ENCODE measurements around the gene ARID1B. TPM values are rescaled to one million over a fixed set of nuclear protein-coding genes. Genes with fewer than 3 reads are reported as not detected.

ARID1B gene
- total and polyA plus RNA-seq, 2 donors (not counting 1 experiment from before 2014, with no cell fraction given), result 47.2 to 280 TPM

DNA sequence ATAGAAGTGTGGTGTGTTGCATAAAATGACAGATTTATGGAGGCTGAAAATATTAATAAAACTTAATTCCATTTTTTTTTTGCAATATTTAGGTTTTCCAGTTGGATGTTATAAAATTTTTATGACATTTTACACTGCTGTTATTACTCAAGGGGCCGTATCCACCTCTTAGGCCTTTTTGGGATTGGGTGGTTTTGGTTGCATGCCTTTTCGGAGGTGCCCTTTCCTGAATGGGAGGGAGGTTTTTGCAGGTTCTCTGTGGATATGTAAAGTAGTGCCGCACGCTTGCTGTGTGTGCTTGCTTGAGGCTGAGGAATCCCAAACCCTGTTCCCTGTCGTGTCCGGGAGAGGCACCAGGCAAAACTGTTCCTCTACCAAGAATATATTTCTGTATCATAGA lies 6.8 kb downstream of the ARID1B start:
- H3K4me1 ChIP-seq (ENCODE audit: control insufficient read depth in 2 of 2, insufficient read depth in 2 of 2, low read length in 2 of 2), result peaks cover 37 to 51% of the 10 kb centered on the region in 2 donors

GRCh38 chr6:156786652-156787051 lies 9.5 kb downstream of the ARID1B start:
- intact Hi-C loops (cut with micrococcal nuclease), result loop anchor here (10.0 kb wide), 1 partner anchor 128 kb away; no protein-coding TSS in a partner anchor
- Histone ChIP-seq H3K27ac (ENCODE audit: low read length in 2 of 2) (no peak overlapping the region), H3K4me2 (replicated peaks; ENCODE audit: low read depth, low read length, poor library complexity, severe bottlenecking) (no peak overlapping the region), H3K27me3 (replicated peaks in 1 of 4; ENCODE audit: control extremely low read depth in 1 of 4, control insufficient read depth in 3 of 4, insufficient read depth in 4 of 4, low read length in 3 of 4) (no peaks in the 10 kb centered on the region), H3K79me2 (ENCODE audit: control insufficient read depth, insufficient read depth, low read length) (peaks cover 100% of the 10 kb centered on the region), H3K9me3 (ENCODE audit: control extremely low read depth in 1 of 3, control insufficient read depth in 2 of 3, insufficient read depth in 1 of 3, low read length in 2 of 3) (no peaks in the 10 kb centered on the region), H3K4me3 (ENCODE audit: control extremely low read depth in 1 of 5, extremely low read depth in 1 of 5, insufficient read depth in 1 of 5, low read depth in 2 of 5, low read length in 4 of 5) (no peak overlapping the region), H3K4me1 (ENCODE audit: control insufficient read depth in 2 of 2, insufficient read depth in 2 of 2, low read length in 2 of 2) (peaks cover 54 to 66% of the 10 kb centered on the region in 2 donors), H4K20me1 (ENCODE audit: control insufficient read depth, insufficient read depth, low read length, poor library complexity, severe bottlenecking) (peaks cover 55% of the 10 kb centered on the region), H3K36me3 (replicated peaks in 1 of 2; ENCODE audit: control extremely low read depth in 1 of 2, control insufficient read depth in 1 of 2, extremely low read depth in 1 of 2, insufficient read depth in 2 of 2, low read length in 1 of 2) (peaks cover 0 to 22% of the 10 kb centered on the region in 2 experiments), H3K9ac (ENCODE audit: low read length) (no peak overlapping the region), H2AFZ (ENCODE audit: insufficient read depth, low read depth, low read length, poor library complexity, severe bottlenecking) (no peak overlapping the region)
- ATAC-seq (ENCODE audit: low read depth) (no peak), DNase-seq (no peak)
- no peak overlapping the region for H3K27ac Mint-ChIP-seq
- peaks cover 85% of the 10 kb centered on the region for H3K4me1 Mint-ChIP-seq
- TF ChIP-seq EZH2 (IDR thresholded peaks at IDR 0.05; ENCODE audit: borderline replicate concordance, insufficient read depth, low read depth, low read length, poor library complexity, severe bottlenecking) (no peak), CTCF (IDR thresholded peaks at IDR 0.05) (no peak)
- ChIA-PET POLR2A (no interaction called here), CTCF (interaction anchor here (1.3 to 1.5 kb wide), 2 partner anchors 102 to 222 kb away, joined by 3 to 4 read pairs; no protein-coding TSS in a partner anchor)
- 100% methylated on average over 2 of the region's 4 CpGs for WGBS (ENCODE audit: insufficient coverage)
- no peak overlapping the region for H3K4me3 Mint-ChIP-seq
- no peaks in the 10 kb centered on the region for H3K9me3 Mint-ChIP-seq (ENCODE audit: insufficient read depth)
- no peaks in the 10 kb centered on the region for H3K27me3 Mint-ChIP-seq

More for the DNA sequence above, 6.8 kb downstream of the ARID1B start:
- H3K4me2 ChIP-seq (replicated peaks; ENCODE audit: low read depth, low read length, poor library complexity, severe bottlenecking), result peak overlapping the region; percentile 86
- H3K4me1 Mint-ChIP-seq, result peaks cover 71% of the 10 kb centered on the region
- H3K27ac Mint-ChIP-seq, result peak overlapping the region; percentile 78
- peak overlapping the region; percentile 67 for H3K4me3 Mint-ChIP-seq
- no peaks in the 10 kb centered on the region for H3K27me3 ChIP-seq (replicated peaks in 1 of 4; ENCODE audit: control extremely low read depth in 1 of 4, control insufficient read depth in 3 of 4, insufficient read depth in 4 of 4, low read length in 3 of 4)
- peak overlapping the region; percentile 75 for H3K9ac ChIP-seq (ENCODE audit: low read length)
- H4K20me1 ChIP-seq (ENCODE audit: control insufficient read depth, insufficient read depth, low read length, poor library complexity, severe bottlenecking), result peaks cover 30% of the 10 kb centered on the region
- POLR2A ChIA-PET, result no interaction called here
- no peak for TF ChIP-seq CTCF (IDR thresholded peaks at IDR 0.05)
- TF ChIP-seq EZH2 (IDR thresholded peaks at IDR 0.05; ENCODE audit: borderline replicate concordance, insufficient read depth, low read depth, low read length, poor library complexity, severe bottlenecking), result no peak
- H3K27me3 Mint-ChIP-seq, result no peaks in the 10 kb centered on the region
- WGBS (ENCODE audit: insufficient coverage), result 100% methylated on average over 1 of the region's 6 CpGs
- H3K9me3 Mint-ChIP-seq (ENCODE audit: insufficient read depth), result no peaks in the 10 kb centered on the region
- H3K79me2 ChIP-seq (ENCODE audit: control insufficient read depth, insufficient read depth, low read length), result peaks cover 95% of the 10 kb centered on the region
- no peaks in the 10 kb centered on the region for H3K9me3 ChIP-seq (ENCODE audit: control extremely low read depth in 1 of 3, control insufficient read depth in 2 of 3, insufficient read depth in 1 of 3, low read length in 2 of 3)
- CTCF ChIA-PET, result no interaction called here
- peak overlapping the region in 1 of 2 donors; percentile 90 for H3K27ac ChIP-seq (ENCODE audit: low read length in 2 of 2)
- ATAC-seq (ENCODE audit: low read depth) (no peak), DNase-seq (no peak)
- H3K4me3 ChIP-seq (ENCODE audit: control extremely low read depth in 1 of 5, extremely low read depth in 1 of 5, insufficient read depth in 1 of 5, low read depth in 2 of 5, low read length in 4 of 5), result no peak overlapping the region
- intact Hi-C loops (cut with micrococcal nuclease), result loop anchor here (5.0 to 10.0 kb wide), 5 partner anchors 68 to 488 kb away; no protein-coding TSS in a partner anchor
- peaks cover 0 to 22% of the 10 kb centered on the region in 2 experiments for H3K36me3 ChIP-seq (replicated peaks in 1 of 2; ENCODE audit: control extremely low read depth in 1 of 2, control insufficient read depth in 1 of 2, extremely low read depth in 1 of 2, insufficient read depth in 2 of 2, low read length in 1 of 2)
- H2AFZ ChIP-seq (ENCODE audit: insufficient read depth, low read depth, low read length, poor library complexity, severe bottlenecking), result no peak overlapping the region
